GM12878 (cell line): Measurements from ENCODE around the gene PRDM1. TPM values are rescaled to one million over a fixed set of nuclear protein-coding genes. Genes with fewer than 3 reads are reported as not detected.

Experiments
- ATAC-seq: fragments of 200-7000 bp; cut with Tn5 transposase; 3 replicates; pipeline ENCODE4 v1.9.1; 2020; ENCODE audit warnings: mild to moderate bottlenecking, moderate library complexity
- BruUV-seq: library from RNA; stranded (reverse); fragments of 400-500 nt; replicated peaks from 2 replicates; lab custom pipeline; 2021; lab: Mats Ljungman, UMichigan
- CTCF ChIA-PET: fragments of 300-600 bp; sonication (Branson Sonifier 250); formaldehyde crosslinking; extraction: SDS; loops from one replicate; lab custom pipeline; 2021; ENCODE audit warnings: inconsistent platforms; lab: Yijun Ruan, JAX
- POLR2A ChIA-PET: fragments of 350-600 bp; formaldehyde crosslinking; extraction: SDS; loops from one replicate; lab custom pipeline; 2021; ENCODE audit warnings: inconsistent platforms; lab: Charles Lee
- RAD21 ChIA-PET: fragments of 300-600 bp; sonication (Branson Sonifier 250); formaldehyde crosslinking; loops from one replicate; lab custom pipeline; 2023; ENCODE audit warnings: antibody characterized with exemption; ENCODE audit not compliant: unreplicated experiment; lab: Charles Lee
- SMC1A ChIA-PET: fragments of 300-600 bp; sonication (Branson Sonifier 250); formaldehyde crosslinking; loops from one replicate; lab custom pipeline; 2023; ENCODE audit not compliant: unreplicated experiment, uncharacterized antibody; lab: Charles Lee
- DNase-seq: peaks from one replicate; pipeline ENCODE4 v3.0.0-alpha.2; 2011; ENCODE audit warnings: low read depth, low spot score
- FAIRE-seq: peaks from 3 replicates; lab custom pipeline; 2011; peaks lifted over from hg19 to GRCh38; lab: Jason Lieb, UNC
- H2AFZ ChIP-seq: 2 replicates; pipeline ENCODE4 v1.6.0; 2011; ENCODE audit warnings: low read depth, low read length, control low read depth; ENCODE audit not compliant: control insufficient read depth
- H3K27ac ChIP-seq: 2 replicates; pipeline ENCODE4 v1.5.1; 2011; ENCODE audit warnings: control low read depth; ENCODE audit not compliant: control insufficient read depth, insufficient read depth
- H3K27me3 ChIP-seq, 2 experiments: replicated peaks in 1 of 2; 2 replicates each; pipeline versions ENCODE4 v1.6.0 to v1.6.1; 2011; ENCODE audit warnings: low read length in 1 of 2; ENCODE audit not compliant: control insufficient read depth in 2 of 2, insufficient read depth in 2 of 2
- H3K36me3 ChIP-seq, 2 experiments: 2 replicates each; pipeline ENCODE4 v1.5.1; 2011; ENCODE audit warnings: low read length in 1 of 2; ENCODE audit not compliant: control insufficient read depth in 2 of 2, insufficient read depth in 2 of 2
- H3K4me1 ChIP-seq: 2 replicates; pipeline ENCODE4 v1.6.1; 2011; ENCODE audit warnings: mild to moderate bottlenecking, low read length, moderate library complexity, mixed read lengths; ENCODE audit not compliant: control insufficient read depth, insufficient read depth
- H3K4me2 ChIP-seq: 2 replicates; pipeline ENCODE4 v1.6.0; 2011; ENCODE audit warnings: control low read depth; ENCODE audit not compliant: control insufficient read depth, insufficient read depth
- H3K4me3 ChIP-seq: fragments of 200-600 bp; sonication (generic); 2 replicates; pipeline ENCODE4 v1.5.1; 2016
- H3K79me2 ChIP-seq: 2 replicates; pipeline ENCODE4 v1.6.0; 2011; ENCODE audit warnings: low read length; ENCODE audit not compliant: control insufficient read depth, insufficient read depth
- H3K9ac ChIP-seq: 2 replicates; pipeline ENCODE4 v1.8.0; 2011; ENCODE audit warnings: low read length, control low read depth, mixed read lengths; ENCODE audit not compliant: control insufficient read depth, insufficient read depth
- H3K9me3 ChIP-seq: replicated peaks from 3 replicates; pipeline ENCODE4 v1.5.1; 2011; ENCODE audit warnings: mild to moderate bottlenecking, low read length; ENCODE audit not compliant: control insufficient read depth, insufficient read depth
- H4K20me1 ChIP-seq: 2 replicates; pipeline ENCODE4 v1.6.0; 2011; ENCODE audit not compliant: control insufficient read depth, insufficient read depth
- BCL11A ChIP-seq: IDR thresholded peaks from 2 replicates; pipeline ENCODE4 v1.6.1; 2011; ENCODE audit warnings: low read depth, low read length
- BHLHE40 ChIP-seq, 2 experiments: fragments of 450-650 bp in 1 of 2; IDR thresholded peaks; 2 replicates each; pipeline ENCODE4 v1.6.1; 2011 to 2017; ENCODE audit warnings: low read depth in 2 of 2, borderline replicate concordance in 1 of 2, improper control_type of control experiment in 1 of 2, low read length in 1 of 2, mild to moderate bottlenecking in 1 of 2
- BRCA1 ChIP-seq: IDR thresholded peaks from 2 replicates; pipeline ENCODE4 v1.6.1; 2011; ENCODE audit warnings: low read depth, low read length, improper control_type of control experiment
- CBX5 ChIP-seq: sonication (generic); IDR thresholded peaks from 2 replicates; pipeline ENCODE4 v1.6.1; 2016; ENCODE audit warnings: low read depth, moderate library complexity, mild to moderate bottlenecking, inconsistent platforms
- CREM ChIP-seq: IDR thresholded peaks from 2 replicates; pipeline ENCODE4 v1.6.1; 2014; ENCODE audit warnings: antibody characterized with exemption, low read depth
- EGR1 ChIP-seq, 2 experiments: IDR thresholded peaks; 1 replicate in 1 of 2; 2 replicates in 1 of 2; pipeline ENCODE4 v1.6.1; 2011 to 2012; ENCODE audit warnings: low read depth in 2 of 2, low read length in 2 of 2, borderline replicate concordance in 1 of 2, mild to moderate bottlenecking in 1 of 2, moderate library complexity in 1 of 2
- FOXM1 ChIP-seq: IDR thresholded peaks from 2 replicates; pipeline ENCODE4 v1.6.1; 2012; ENCODE audit warnings: low read depth, mild to moderate bottlenecking, inconsistent platforms, low read length, moderate library complexity
- GABPA ChIP-seq: IDR thresholded peaks from 2 replicates; pipeline ENCODE4 v1.6.1; 2014; ENCODE audit warnings: antibody characterized with exemption, low read depth, mild to moderate bottlenecking, inconsistent platforms
- IKZF1 ChIP-seq: fragments of 450-650 bp; conservative IDR thresholded peaks from 2 replicates; pipeline ENCODE4 v1.6.1; 2017; ENCODE audit warnings: antibody characterized with exemption, mild to moderate bottlenecking
- MTA3 ChIP-seq: IDR thresholded peaks from 2 replicates; pipeline ENCODE4 v1.6.1; 2012; ENCODE audit warnings: low read length, inconsistent platforms, borderline replicate concordance
- NFIC ChIP-seq: IDR thresholded peaks from 2 replicates; pipeline ENCODE4 v1.6.1; 2012; ENCODE audit warnings: low read depth, mild to moderate bottlenecking, inconsistent platforms, low read length, moderate library complexity
- NR2F1 ChIP-seq: fragments of 450-650 bp; conservative IDR thresholded peaks from 2 replicates; pipeline ENCODE4 v1.6.1; 2017; ENCODE audit warnings: mild to moderate bottlenecking
- PML ChIP-seq: IDR thresholded peaks from 2 replicates; pipeline ENCODE4 v1.6.1; 2012; ENCODE audit warnings: low read length, inconsistent platforms
- POLR2AphosphoS2 ChIP-seq: IDR thresholded peaks from 2 replicates; pipeline ENCODE4 v1.6.1; 2011; ENCODE audit warnings: low read depth, mild to moderate bottlenecking, low read length, improper control_type of control experiment, moderate library complexity
- POU2F2 ChIP-seq: IDR thresholded peaks from 3 replicates; pipeline ENCODE4 v1.6.1; 2011; ENCODE audit warnings: low read depth, mild to moderate bottlenecking, low read length, borderline replicate concordance
- RBBP5 ChIP-seq: fragments of 200-600 bp; sonication (generic); conservative IDR thresholded peaks from 2 replicates; pipeline ENCODE4 v1.6.1; 2016
- SREBF2 ChIP-seq: IDR thresholded peaks from 2 replicates; pipeline ENCODE4 v1.6.1; 2012; ENCODE audit warnings: mild to moderate bottlenecking, low read length
- TAF1 ChIP-seq: IDR thresholded peaks from 2 replicates; pipeline ENCODE4 v1.6.1; 2011; ENCODE audit warnings: mild to moderate bottlenecking, low read depth, low read length, borderline replicate concordance
- TCF3 ChIP-seq: IDR thresholded peaks from 2 replicates; pipeline ENCODE4 v1.6.1; 2012; ENCODE audit warnings: low read depth, mild to moderate bottlenecking, low read length, borderline replicate concordance; ENCODE audit not compliant: insufficient read depth
- YY1 ChIP-seq: IDR thresholded peaks from 2 replicates; pipeline ENCODE4 v1.6.1; 2011; ENCODE audit warnings: low read depth, mild to moderate bottlenecking, low read length
- ZBED1 ChIP-seq: IDR thresholded peaks from 2 replicates; pipeline ENCODE4 v1.6.1; 2016; ENCODE audit warnings: borderline replicate concordance
- WGBS: methylation state at CpG from one replicate; pipeline ENCODE4 v1.1.6; 2016; ENCODE audit warnings: low lambda C conversion rate; ENCODE audit not compliant: insufficient replicate concordance, insufficient coverage; ENCODE audit errors: missing lambda C conversion rate; 5-methylcytosine and 5-hydroxymethylcytosine counted together
- in situ Hi-C: fragments of 300-500 bp; cut with MboI; formaldehyde crosslinking; loops from 9 replicates; pipeline ENCODE4 v1.14.3; 2018; ENCODE audit warnings: mixed read lengths
- intact Hi-C: fragments of 100-400 bp; cut with micrococcal nuclease; formaldehyde crosslinking; loops from one replicate; pipeline ENCODE4 v1.14.2; 2022; ENCODE audit not compliant: unreplicated experiment
- polyA plus RNA-seq, 11 experiments: library from polyadenylated mRNA; depleted of rRNA in 4 of 11; unstranded in 6 of 11; stranded (reverse) in 5 of 11; fragments of >200 nt; fragmentation: Nextera tagmentation in 4 of 11; fragmentation: Illumina TruSeq in 1 of 11; extraction: Ambion mirVana in 4 of 11; extraction: Trizol in 1 of 11; gene quantifications; 1 replicate in 1 of 11; 2 replicates in 10 of 11; pipeline versions ENCODE4 v1.2.1 to v1.2.3, GENCODE V29; 2011 to 2016; ENCODE audit warnings: inconsistent platforms in 2 of 11, missing spikeins in 2 of 11, low read depth in 1 of 11
- total RNA-seq, 4 experiments: library from RNA; depleted of rRNA in 3 of 4; stranded (reverse); fragments of >200 nt in 3 of 4; fragmentation: Illumina TruSeq in 1 of 4; extraction: Trizol in 1 of 4; gene quantifications; 2 replicates each; pipeline versions ENCODE4 v1.2.1 to v1.2.3, GENCODE V29; 2013 to 2021

The PRDM1 gene
- total and polyA plus RNA-seq, 10 of the 15 experiments (the other 5 are each of a cell fraction or from before 2014, with no cell fraction given), result 1.9 to 15.8 (median 4.1) TPM

- WGBS, result 1% methylated on average over 9 of the region's 9 CpGs
- Histone ChIP-seq H3K27ac (peak overlapping the region; percentile 63), H3K9me3 (no peaks in the 10 kb centered on the region), H4K20me1 (no peaks in the 10 kb centered on the region), H3K4me1 (peaks cover 44% of the 10 kb centered on the region), H3K4me2 (peak overlapping the region; percentile 74), H2AFZ (no peak overlapping the region; the same call in 1 of the 2 replicates), H3K9ac (peak overlapping the region; percentile 49), H3K36me3 (peaks cover 0 to 3% of the 10 kb centered on the region in 2 experiments; a peak in 1 of 4 replicates), H3K79me2 (no peaks in the 10 kb centered on the region), H3K27me3 (peaks cover 0 to 2% of the 10 kb centered on the region in 2 experiments; a peak in 1 of 4 replicates), H3K4me3 (0 out of 2 replicates have a peak overlapping the region, but pooled peaks have one; percentile 2)
- intact Hi-C loops, result loop anchor here (1.0 kb wide), 1 partner anchor 53 kb away; no protein-coding TSS in a partner anchor
- no TSS peak for BruUV-seq
- ChIA-PET SMC1A (interaction anchor here (0.9 to 2.1 kb wide), 9 partner anchors 9 to 109 kb away, joined by 3 to 7 read pairs (median 3); no protein-coding TSS in a partner anchor), RAD21 (interaction anchor here (0.7 to 1.4 kb wide), 2 partner anchors 11 to 24 kb away, joined by 3 to 4 read pairs; no protein-coding TSS in a partner anchor), POLR2A (interaction anchor here (0.7 to 1.0 kb wide), 2 partner anchors 10 to 28 kb away, joined by 3 to 4 read pairs; no protein-coding TSS in a partner anchor), CTCF (interaction anchor here (0.9 to 1.0 kb wide), 2 partner anchors 12 to 53 kb away, joined by 3 read pairs; no protein-coding TSS in a partner anchor)
- ATAC-seq, result peak; percentile 92
- peak; percentile 62 for DNase-seq
- FAIRE-seq, result peak; percentile 31
- in situ Hi-C loops, result no loop called here
- peak in 1 of 2 experiments; percentile 46; a peak in 1 of 3 replicates for TF ChIP-seq EGR1 (IDR thresholded peaks at IDR 0.05; ENCODE audit: borderline replicate concordance in 1 of 2, low read depth in 2 of 2, low read length in 2 of 2)
- peak; percentile 36 for TF ChIP-seq IKZF1
- 0 out of 4 replicates have a peak, but pooled peaks of 1 of the 2 experiments have one; percentile 29 for TF ChIP-seq BHLHE40 (IDR thresholded peaks at IDR 0.05; ENCODE audit: borderline replicate concordance in 1 of 2, low read depth in 2 of 2, low read length in 1 of 2)
- 0 out of 2 replicates have a peak, but pooled peaks have one; percentile 55 for TF ChIP-seq MTA3
- 0 out of 2 replicates have a peak, but pooled peaks have one; percentile 41 for TF ChIP-seq ZBED1
- TF ChIP-seq SREBF2, result no peak
- peak; percentile 36; the same call in 1 of the 2 replicates for TF ChIP-seq GABPA
- TF ChIP-seq TCF3, result peak; percentile 72; the same call in 1 of the 2 replicates
- TF ChIP-seq POU2F2, result 0 out of 3 replicates have a peak, but pooled peaks have one; percentile 47
- TF ChIP-seq BCL11A, result 0 out of 2 replicates have a peak, but pooled peaks have one; percentile 54
- TF ChIP-seq TAF1, result 0 out of 2 replicates have a peak, but pooled peaks have one; percentile 11
- peak; percentile 58; the same call in 1 of the 2 replicates for TF ChIP-seq CREM
- 0 out of 2 replicates have a peak, but pooled peaks have one; percentile 24 for TF ChIP-seq NR2F1
- TF ChIP-seq NFIC, result peak; percentile 71; the same call in 1 of the 2 replicates
- TF ChIP-seq RBBP5, result no peak
- 0 out of 2 replicates have a peak, but pooled peaks have one; percentile 29 for TF ChIP-seq PML
- peak; percentile 69; the same call in 1 of the 2 replicates for TF ChIP-seq YY1
- TF ChIP-seq BRCA1, result no peak
- 0 out of 2 replicates have a peak, but pooled peaks have one; percentile 32 for TF ChIP-seq CBX5
- TF ChIP-seq POLR2AphosphoS2, result no peak
- peak; percentile 75; the same call in 1 of the 2 replicates for TF ChIP-seq FOXM1
Measured at GRCh38 chr6:106114492-106114891, 28.4 kb downstream of the PRDM1 start.
